GM19452 (cell line): Measurements from ENCODE around the gene LENG9.

Source experiments
- ATAC-seq: cut with Tn5 transposase; IDR thresholded peaks from one replicate; pipeline ENCODE4 v1.9.1; 2021; ENCODE audit not compliant: unreplicated experiment

Gene LENG9

DNA sequence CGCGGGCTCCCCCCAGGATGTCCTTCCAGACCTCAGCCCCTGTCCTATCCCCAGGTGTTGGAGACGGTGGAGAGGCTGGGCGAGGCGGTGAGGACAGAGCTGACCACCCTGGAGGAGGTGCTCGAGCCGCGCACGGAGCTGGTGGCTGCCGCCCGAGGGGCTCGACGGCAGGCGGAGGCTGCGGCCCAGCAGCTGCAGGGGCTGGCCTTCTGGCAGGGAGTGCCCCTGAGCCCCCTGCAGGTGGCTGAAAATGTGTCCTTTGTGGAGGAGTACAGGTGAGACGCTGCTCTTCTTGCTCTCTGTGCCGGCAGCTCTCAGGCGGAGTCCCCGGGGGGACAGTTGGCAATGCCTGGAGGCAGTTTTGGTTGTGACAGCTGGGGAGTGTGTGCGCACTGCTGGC lies 41.4 kb downstream of the LENG9 start:
- no peak for ATAC-seq

DNA sequence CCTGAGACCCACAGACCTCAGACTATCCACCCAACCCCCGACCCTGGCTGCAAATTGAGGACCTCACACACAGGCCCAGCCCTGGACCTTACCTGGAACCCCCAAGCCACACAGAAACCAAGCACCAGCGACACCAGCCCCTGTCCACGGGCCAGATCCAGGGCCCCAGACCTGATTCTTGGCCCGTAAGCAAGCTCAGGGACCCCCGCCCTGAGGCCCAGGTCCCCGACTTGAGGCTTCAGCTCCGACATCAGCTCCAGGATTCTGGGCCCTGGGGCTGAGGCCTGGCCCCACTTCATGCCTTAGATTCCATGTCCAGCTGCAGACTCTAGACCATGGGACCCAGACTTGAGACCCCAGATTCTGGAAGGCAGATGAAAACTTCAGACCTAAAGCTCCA lies 42.1 kb downstream of the LENG9 start:
- no peak for ATAC-seq

DNA sequence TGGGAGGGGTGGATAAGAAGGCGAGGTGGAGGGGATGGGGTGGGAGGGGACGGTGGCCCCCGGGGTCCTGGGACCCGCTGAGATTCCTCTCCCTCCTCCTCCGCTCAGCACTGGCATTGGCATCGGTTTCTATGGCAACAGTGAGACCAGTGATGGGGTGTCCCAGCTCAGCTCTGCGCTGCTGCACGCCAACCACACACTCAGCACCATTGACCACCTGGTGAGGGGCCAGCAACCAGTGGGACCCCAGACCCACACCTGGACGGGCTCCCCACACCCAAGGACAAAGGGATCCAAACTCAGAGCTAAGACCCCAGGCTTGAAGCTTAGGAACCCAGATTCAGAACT lies 42.4 kb downstream of the LENG9 start:
- no peak for ATAC-seq

DNA sequence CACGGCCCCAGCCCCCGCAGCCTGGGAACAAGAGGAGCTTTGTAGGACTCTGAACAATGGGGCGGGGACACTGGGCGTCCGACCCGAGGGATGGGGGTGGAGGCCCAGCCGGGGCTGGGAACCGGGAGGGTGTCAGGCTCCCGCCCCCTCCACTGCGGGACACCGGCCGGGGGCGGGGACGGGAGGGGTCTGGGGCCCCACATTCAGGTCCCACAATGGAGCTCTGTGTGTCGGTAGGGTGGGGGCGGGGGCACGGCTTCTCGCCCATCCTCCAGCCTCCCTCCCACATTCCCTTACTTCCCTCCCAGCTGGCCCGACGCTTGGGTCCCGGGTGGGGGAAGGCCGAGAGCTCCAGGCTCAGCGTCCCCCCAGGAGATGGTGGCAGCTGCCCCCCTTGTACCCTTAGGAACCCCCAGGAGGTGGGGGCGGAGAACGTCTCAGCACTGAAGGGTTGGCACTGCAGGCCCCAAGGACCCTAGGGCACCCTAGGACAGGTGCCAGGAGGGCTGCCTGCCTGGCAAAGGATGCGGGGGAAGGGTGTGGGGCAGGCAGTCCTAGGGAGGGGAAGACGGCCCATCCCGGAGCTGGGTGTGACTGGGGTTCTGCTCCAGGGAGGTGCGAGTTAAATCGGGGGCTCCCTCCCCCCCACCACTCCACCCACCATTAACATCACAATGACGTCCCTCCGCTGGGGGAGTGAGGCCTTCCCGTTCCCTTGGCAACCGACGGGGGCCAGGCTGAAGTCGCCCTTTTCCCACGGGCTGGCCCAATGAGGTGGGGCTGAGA lies 43.0 kb downstream of the LENG9 start:
- ATAC-seq = no peak

DNA sequence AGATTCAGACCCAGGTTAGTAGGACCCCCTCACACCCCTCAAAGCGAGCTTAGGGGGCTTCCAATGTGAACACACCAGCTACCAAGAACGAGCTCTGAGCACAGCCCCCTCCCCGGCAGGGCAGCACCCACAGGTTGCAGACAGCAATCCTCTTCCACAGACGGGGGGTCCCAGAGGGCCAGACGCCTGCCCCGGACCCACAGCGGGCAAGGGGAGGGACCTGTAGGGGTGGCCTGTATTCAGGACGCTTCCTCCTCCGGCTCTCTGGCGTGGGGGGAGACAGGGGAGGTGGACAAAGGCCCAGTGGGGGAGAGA lies 43.6 kb downstream of the LENG9 start:
- no peak for ATAC-seq

DNA sequence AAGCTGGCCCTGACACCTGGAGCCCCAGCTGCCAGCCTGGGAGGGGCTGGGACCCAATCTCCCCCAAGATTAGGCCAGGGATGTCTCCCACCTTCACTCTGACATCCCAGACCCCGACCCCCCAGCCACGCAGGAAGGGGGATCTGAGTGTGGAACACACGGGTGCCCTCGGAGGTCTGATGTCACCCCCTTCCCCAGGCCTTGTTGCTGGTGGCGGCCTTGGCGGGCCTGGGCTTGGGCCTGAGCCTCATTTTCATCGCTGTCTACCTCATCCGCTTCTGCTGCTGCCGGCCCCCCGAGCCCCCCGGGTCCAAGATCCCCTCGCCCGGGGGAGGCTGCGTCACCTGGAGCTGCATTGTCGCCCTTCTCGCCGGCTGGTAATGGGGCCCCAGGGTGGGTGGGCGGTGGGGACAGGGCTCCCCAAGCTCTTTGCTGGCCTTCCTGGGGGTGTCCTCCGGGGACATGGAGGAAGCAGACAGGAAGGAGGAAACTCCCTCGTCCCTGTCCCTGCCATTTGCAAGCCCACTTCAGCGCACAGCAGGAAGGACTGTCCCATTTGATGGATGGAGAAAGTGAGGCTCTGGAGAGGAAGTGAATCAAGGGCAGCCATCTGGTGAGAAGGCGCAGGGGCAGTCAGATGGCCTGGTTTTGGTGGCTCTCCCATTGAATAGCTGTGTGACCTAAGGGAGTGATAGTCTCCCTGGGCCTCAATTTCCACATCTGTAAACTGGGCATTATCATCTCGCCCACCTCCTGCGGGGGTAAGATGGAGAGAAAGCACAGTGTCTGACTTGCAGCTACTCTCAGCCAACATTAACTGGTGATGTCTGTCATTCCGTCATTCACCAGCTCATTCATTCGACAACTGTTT lies 44.4 kb downstream of the LENG9 start:
- ATAC-seq = no peak

DNA sequence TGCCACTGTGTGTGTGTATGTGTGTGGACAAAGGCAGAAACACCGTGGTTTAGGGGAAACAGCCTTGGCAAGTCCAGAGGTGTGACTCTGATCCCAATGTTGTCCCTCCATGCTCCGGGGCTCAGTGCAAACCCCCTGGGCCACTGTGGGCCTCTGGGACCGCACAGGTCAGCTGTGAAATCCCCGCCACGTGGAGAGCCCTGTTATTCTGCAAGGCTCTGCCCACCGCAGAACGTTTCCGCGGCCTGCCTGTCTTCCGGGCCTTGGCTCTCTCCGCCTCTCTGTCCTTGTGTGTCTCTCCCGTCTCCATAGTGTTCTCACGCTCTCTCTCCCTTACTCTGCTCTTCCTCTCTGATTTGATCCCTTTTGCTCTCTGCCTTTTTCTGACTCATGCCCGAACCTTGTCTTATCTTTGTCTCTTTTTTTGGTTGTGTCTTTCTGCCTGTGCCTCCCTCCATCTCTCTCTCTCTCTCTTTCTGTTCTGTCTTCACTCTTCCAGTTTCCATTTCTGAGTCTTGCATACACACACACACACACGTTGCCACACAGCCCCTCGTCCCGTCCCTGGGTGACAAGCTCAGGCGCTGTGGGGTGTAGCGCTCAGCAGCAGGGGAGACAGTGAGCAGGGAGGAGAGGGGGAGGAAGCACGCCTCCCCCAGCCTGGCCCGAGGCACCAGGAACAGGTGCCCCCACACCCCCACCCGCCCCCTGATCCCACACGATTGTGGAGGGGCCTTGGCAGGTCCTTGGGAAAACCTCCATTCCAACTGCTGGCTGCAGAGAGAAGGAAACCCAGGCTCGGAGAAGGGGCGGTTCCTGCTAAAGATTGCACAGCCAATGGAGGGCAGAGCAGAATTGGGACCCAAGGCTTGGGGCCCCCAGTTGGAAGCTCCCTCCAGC lies 45.3 kb downstream of the LENG9 start:
- ATAC-seq = no peak

DNA sequence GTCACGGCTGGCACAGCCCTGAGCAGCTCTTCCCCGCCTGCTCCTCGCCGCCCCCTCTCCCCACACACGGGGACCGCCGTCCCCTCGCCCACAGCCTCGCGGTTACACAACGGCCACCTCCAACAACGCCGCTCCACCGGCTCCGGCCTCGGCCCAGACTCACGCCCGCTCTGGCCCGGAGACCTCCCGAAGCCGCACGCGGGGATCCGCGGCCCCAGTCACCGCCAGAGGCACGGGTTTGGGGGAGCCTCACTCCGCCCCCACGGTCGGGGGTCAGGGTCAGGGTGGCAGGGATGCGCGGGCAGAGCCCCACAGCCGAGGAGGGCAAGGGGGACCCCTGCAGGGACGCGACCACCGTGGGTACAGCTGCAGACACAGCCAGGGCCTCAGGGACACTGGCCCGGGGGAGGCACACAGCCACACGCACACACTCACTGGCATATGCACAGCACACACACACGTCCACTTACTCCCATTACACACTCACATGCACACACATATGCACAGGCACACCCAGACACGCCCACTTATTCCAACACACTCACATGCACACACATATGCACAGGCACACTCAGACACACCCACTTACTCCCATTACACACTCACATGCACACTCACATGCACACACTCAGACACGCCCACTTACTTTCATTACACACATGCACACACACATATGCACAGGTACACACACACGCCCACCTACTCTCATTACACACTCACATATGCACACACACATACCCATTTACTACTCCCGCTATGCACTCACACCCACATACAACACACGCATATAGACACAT lies 46.7 kb downstream of the LENG9 start:
- ATAC-seq = no peak

DNA sequence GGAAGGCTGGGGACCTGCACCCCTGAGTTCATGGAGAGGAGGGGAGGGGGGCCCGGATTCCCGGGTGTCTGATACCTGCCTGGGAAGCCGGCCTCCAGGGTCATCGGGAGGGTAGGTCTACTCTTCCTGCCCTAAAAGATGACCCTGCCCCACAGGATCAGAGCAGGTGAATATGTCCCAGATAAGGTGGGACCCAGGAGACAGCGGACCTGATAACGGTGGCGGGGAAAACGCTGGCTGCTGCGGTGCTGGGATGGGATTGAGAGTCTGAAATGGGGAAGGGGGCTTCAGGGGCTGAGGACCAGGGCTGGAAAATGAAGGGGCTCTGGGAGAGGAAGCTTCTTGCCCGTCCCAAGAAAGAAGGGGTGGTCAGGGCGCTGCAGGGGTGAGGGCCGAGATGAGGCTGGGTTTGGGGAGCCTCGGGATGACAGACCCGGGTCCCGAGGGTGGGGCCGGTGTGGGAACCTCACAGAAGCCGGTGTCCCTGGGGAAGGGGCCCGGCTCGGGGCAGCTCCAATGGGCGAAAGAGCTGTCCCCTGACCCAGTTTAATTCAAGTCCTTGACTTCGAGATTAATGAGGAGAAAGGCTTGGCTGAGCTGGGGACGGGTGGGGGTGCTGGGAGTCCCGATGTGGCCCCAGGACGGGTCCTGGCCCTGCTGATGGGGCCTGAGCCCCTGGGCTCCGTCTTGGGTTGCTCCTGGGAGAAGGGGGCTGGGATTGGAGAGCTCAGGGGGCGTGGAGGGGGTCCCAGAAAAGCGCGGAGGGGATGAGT lies 47.5 kb downstream of the LENG9 start:
- no peak for ATAC-seq

DNA sequence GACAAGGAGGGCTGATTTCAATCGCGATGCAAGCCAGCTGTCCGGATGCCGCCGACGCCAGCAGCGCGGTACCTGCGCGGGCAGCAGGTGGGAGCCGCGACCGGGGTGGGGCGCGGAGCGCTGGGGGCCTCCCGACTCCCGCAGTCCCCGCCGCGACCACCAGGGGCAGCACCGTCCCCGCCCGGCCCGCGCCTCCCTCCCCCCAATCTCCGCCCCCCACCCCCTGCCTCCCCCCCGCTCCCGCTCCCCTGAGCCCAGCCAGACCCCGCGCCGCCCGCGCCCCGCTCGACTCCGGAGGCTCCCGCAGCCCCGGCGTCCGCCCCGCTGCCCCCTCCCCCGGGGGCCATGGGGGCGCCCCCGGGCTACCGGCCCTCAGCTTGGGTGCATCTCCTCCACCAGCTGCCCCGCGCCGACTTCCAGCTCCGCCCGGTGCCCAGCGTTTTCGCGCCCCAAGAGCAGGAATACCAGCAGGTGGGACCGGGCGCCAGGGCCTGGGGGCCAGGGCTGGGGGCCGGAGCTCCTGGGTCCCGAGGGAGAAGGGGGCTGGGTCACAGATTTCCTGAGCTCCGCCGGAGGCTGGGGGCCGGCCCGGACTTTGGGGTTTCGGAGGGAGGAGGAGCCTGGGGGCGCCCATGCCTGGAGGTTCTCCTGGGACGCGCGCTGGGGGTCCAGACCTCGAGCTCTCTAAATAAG lies 48.2 kb downstream of the LENG9 start, which contains the start of gene TTYH1:
Gene TTYH1 (plus strand): TSS at position 257 of the 693 bp plus-strand sequence. CDS start 89 bp downstream, at position 346.
- no peak for ATAC-seq

DNA sequence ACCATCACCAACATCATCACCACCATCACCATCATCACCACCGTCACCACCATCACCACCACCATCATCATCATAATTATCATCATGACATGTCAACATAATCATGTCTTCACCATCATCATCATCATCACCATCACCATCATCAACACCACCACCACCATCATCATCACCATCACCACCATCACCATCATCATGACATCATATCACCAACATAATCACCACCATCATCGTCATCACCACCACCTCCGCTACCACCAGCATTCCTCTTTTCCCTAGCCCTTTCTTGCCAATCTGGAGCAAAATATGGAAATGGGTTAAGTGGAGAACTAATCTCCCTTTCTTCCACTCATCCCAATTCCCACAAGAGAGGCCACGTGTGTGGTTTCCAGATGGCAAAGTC lies 49.4 kb downstream of the LENG9 start:
- ATAC-seq = no peak

DNA sequence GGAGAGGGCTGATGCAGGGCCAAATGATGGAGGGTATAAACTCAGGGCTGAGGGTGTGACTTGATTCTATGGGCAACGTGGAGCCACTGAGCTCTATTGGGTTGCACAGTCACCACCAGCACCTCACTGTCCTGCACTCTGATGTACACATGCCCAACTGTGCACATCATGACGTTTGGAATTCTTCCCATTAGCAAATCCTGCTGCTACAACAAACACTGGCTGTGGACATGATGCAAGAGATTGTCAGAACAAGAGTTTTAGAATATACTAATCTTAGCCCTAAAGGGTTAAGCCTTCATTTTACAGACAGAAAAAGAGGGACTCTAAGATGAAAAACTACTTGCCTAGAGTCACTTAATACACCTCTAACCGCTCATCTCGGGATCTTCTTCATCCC lies 50.7 kb downstream of the LENG9 start:
- no peak for ATAC-seq
